ENCODE measurements around the gene RPL3.

RPL3 gene

GRCh38 chr22:39279170-39279850 is 40.1 kb downstream of the RPL3 start:
- Histone ChIP-seq H3K27me3 (ENCODE audit: insufficient read depth, low read length) (peaks cover 11% of the 10 kb centered on the region; the same call in 1 of the 2 replicates), H3K9ac (ENCODE audit: low read length) (no peak overlapping the region), H4K20me1 (ENCODE audit: insufficient read depth, low read length) (no peaks in the 10 kb centered on the region), H3K4me2 (ENCODE audit: low read length) (no peak overlapping the region), H3K9me3 (ENCODE audit: low read length) (peaks cover 3% of the 10 kb centered on the region; the same call in 1 of the 2 replicates), H3K4me1 (ENCODE audit: insufficient read depth, low read length, severe bottlenecking) (no peaks in the 10 kb centered on the region), H3K9me2 (ENCODE audit: low read depth, low read length) (no peaks in the 10 kb centered on the region), H3K36me3 (ENCODE audit: insufficient read depth, low read length) (peaks cover 3% of the 10 kb centered on the region; the same call in 1 of the 2 replicates), H2AFZ (ENCODE audit: low read length) (no peak overlapping the region), H3K79me2 (ENCODE audit: insufficient read depth, low read length) (no peaks in the 10 kb centered on the region), H3K4me3 (ENCODE audit: low read depth, low read length, poor library complexity, severe bottlenecking) (no peak overlapping the region), H3K27ac (ENCODE audit: low read depth, low read length, poor library complexity, severe bottlenecking) (no peak overlapping the region), H3F3A (ENCODE audit: insufficient read depth, low read length) (no peaks in the 10 kb centered on the region)
- no peak for TF ChIP-seq EZH2 (IDR thresholded peaks at IDR 0.05; ENCODE audit: borderline replicate concordance, low read length)
- TF ChIP-seq CTCF (IDR thresholded peaks at IDR 0.05; ENCODE audit: low read length): no peak

GRCh38 chr22:39278040-39278439 is 41.4 kb downstream of the RPL3 start:
- H2AFZ ChIP-seq (ENCODE audit: low read length): no peak overlapping the region
- no peak overlapping the region for H3K4me3 ChIP-seq (ENCODE audit: low read depth, low read length, poor library complexity, severe bottlenecking)
- H3K9me2 ChIP-seq (ENCODE audit: low read depth, low read length): no peaks in the 10 kb centered on the region
- H3K4me1 ChIP-seq (ENCODE audit: insufficient read depth, low read length, severe bottlenecking): no peaks in the 10 kb centered on the region
- H3K4me2 ChIP-seq (ENCODE audit: low read length): no peak overlapping the region
- H3K9me3 ChIP-seq (ENCODE audit: low read length): peaks cover 3% of the 10 kb centered on the region; the same call in 1 of the 2 replicates
- no peak overlapping the region for H3K27ac ChIP-seq (ENCODE audit: low read depth, low read length, poor library complexity, severe bottlenecking)
- no peak overlapping the region for H3K9ac ChIP-seq (ENCODE audit: low read length)
- H3K36me3 ChIP-seq (ENCODE audit: insufficient read depth, low read length): peaks cover 3% of the 10 kb centered on the region; the same call in 1 of the 2 replicates
- H3K79me2 ChIP-seq (ENCODE audit: insufficient read depth, low read length): no peaks in the 10 kb centered on the region
- no peaks in the 10 kb centered on the region for H4K20me1 ChIP-seq (ENCODE audit: insufficient read depth, low read length)
- peaks cover 11% of the 10 kb centered on the region; the same call in 1 of the 2 replicates for H3K27me3 ChIP-seq (ENCODE audit: insufficient read depth, low read length)
- no peak for TF ChIP-seq EZH2 (IDR thresholded peaks at IDR 0.05; ENCODE audit: borderline replicate concordance, low read length)
- TF ChIP-seq CTCF (IDR thresholded peaks at IDR 0.05; ENCODE audit: low read length): no peak
- no peaks in the 10 kb centered on the region for H3F3A ChIP-seq (ENCODE audit: insufficient read depth, low read length)

- no peak overlapping the region for H2AFZ ChIP-seq (ENCODE audit: low read length)
- H3K9me3 ChIP-seq (ENCODE audit: low read length): peaks cover 3% of the 10 kb centered on the region; the same call in 1 of the 2 replicates
- H3K27me3 ChIP-seq (ENCODE audit: insufficient read depth, low read length): peaks cover 11% of the 10 kb centered on the region; the same call in 1 of the 2 replicates
- H3K79me2 ChIP-seq (ENCODE audit: insufficient read depth, low read length): no peaks in the 10 kb centered on the region
- H3F3A ChIP-seq (ENCODE audit: insufficient read depth, low read length): no peaks in the 10 kb centered on the region
- no peaks in the 10 kb centered on the region for H4K20me1 ChIP-seq (ENCODE audit: insufficient read depth, low read length)
- peaks cover 3% of the 10 kb centered on the region; the same call in 1 of the 2 replicates for H3K36me3 ChIP-seq (ENCODE audit: insufficient read depth, low read length)
- H3K4me2 ChIP-seq (ENCODE audit: low read length): no peak overlapping the region
- H3K27ac ChIP-seq (ENCODE audit: low read depth, low read length, poor library complexity, severe bottlenecking): no peak overlapping the region
- H3K9me2 ChIP-seq (ENCODE audit: low read depth, low read length): no peaks in the 10 kb centered on the region
- no peak overlapping the region for H3K9ac ChIP-seq (ENCODE audit: low read length)
- H3K4me3 ChIP-seq (ENCODE audit: low read depth, low read length, poor library complexity, severe bottlenecking): no peak overlapping the region
- TF ChIP-seq CTCF (IDR thresholded peaks at IDR 0.05; ENCODE audit: low read length): no peak
- TF ChIP-seq EZH2 (IDR thresholded peaks at IDR 0.05; ENCODE audit: borderline replicate concordance, low read length): no peak
- no peaks in the 10 kb centered on the region for H3K4me1 ChIP-seq (ENCODE audit: insufficient read depth, low read length, severe bottlenecking)
Measured at GRCh38 chr22:39277142-39277607, 42.2 kb downstream of the RPL3 start.

All from OCI-LY1 (cell line).